Stimulated activated CD4-positive, alpha-beta T cell treated with anti-CD3 and anti-CD28 coated beads, Interleukin-12 subunit alpha, Interleukin-12 subunit beta, amount 100 ng/mL, for 4 hours (primary cell): ENCODE data around the gene TMEM161A.
A peak's percentile ranks its signal among the peaks of the same experiment; 100 is the strongest.
"Not testable (repeated sequence)": the region's sequence is repeated elsewhere in the genome, so short reads cannot be mapped to it uniquely, and the experiment has no call there.

Experiments
- DNase-seq: peaks from one replicate; pipeline ENCODE4 v3.0.0-alpha.2; 2020

Gene TMEM161A

DNA sequence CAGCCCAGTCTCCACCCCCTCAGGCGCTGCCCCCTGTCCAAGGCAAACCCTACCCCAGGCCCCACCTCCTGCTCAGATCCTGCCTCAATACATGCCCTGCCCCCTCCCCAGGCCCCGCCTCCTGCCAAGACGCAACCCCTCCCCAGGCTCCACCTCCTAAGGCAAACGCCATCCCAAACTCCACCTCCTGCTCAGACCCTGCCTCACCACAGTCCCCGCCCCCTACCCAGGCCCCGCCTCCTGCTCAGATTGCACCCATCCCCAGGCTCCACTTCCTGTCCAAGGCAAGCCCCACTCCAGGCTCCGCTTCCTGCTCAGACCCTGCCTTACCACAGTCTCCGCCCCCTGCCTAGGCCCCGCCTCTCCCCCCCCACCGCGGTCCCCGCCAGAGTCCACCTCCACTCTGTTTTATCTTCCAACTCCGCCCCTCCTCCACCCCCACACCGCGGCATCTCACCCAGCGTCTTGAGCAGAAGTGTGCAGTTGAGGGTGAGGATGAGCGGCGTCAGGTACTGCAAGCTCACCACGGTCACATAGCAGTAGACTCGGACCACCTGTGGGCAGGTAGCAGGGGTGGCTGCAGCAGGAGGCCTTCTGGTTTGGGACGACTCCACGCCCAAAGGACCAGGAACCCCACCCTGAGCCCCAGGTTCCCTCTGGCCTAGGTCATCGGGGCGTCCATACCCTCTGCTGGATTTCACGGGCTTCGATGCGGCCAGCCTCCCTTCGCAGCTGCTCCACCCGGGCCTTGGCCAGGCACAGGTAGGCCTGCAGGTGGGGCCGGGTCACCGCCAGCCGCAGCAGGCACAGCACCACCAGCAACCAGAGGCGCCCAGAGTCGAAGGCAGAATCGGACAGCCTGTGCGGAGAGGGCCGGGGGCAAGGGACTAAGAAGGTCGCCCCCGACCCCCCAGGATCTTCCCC lies 17.7 kb downstream of the TMEM161A start:
- DNase-seq = no peak

DNA sequence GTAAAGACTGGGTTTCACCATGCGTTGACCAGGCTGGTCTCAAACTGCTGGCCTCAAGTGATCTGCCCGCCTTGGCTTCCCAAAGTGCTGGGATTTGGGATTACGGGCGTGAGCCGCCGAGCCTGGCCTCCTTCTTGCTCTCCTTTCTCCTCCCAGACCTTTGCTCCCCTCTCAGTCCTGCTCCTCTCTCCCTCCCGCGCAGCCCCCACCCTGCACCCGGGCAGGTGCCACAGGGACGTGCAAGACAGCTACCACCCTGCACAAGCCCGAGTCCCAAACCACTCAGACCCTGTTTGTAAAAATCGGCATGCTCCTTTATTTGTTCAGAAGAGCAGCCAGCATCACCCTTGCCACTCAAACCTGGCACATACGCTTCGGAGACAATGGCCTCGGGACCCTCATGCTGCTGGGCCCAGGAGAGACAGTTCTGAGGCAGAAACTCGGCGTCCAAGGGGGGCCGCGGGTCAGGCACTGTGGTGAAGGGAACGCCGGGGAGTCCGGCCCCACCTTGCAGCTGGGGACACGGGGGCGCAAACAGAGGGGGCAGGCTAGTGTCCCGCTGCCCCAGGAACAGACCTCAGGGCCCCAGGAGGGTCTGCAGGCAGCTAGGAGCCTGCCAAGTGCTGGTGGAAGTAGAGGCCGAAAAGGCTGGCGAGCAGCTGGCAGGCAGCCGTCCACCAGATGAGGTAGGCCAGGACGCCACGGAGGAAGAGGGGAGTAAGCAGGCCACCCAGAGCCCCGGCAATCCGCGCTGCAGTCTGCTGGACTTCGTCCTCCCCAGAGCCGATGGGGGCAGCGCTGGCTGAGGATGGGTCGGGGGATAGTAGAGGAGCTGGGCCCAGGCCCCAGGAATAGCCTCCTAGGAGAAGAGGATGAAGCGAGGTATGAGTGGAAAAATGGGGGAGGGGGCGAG lies 18.7 kb downstream of the TMEM161A start:
- DNase-seq = no peak

DNA sequence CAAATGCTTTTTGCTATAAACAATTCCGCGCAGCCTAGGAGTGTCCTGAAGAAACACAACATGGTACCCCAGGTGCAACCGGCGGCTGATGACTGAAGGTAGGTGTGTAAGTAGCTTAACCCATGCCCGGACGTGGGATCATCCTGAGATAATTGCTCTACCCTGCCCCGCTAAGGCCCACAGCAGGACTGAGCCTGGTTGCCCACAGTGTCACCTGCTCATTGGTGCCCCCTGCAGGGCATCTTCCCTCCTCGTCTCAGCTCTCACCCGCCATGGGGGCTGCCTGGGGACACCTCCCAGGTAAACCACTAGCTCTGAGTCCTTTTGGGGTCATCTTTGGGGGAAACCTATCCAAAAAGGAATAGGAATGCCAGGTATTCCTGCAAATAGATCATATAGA lies 22.3 kb downstream of the TMEM161A start:
- DNase-seq = peak; percentile 49

DNA sequence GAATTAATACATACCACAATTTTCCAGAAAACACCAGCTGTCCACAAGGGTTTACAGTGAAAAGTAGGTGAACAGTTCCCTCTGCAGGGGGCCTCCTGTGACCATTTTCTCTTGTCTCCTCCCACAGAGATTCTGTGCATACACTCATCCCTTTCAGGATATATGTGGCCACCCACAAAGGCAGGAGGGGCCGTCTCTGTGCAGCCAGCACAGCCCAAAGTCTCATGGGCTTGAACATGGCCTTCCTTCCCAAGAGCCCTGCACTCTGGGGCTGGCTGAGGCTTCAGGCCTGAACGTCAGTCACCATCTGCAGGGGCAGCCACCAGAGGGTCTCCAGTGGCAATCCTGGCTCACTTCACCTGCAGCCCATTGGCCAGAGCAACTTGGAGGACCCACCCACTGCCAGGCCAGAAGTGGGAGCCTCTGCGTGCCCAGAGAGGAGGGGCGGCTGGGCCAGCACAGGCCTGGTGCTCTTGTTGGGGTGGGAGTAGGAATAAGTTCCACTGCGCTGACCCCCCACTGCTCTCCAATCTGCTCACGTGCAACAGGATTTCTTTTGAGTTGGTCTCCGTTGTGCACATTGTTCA lies 25.1 kb downstream of the TMEM161A start:
- no peak for DNase-seq

DNA sequence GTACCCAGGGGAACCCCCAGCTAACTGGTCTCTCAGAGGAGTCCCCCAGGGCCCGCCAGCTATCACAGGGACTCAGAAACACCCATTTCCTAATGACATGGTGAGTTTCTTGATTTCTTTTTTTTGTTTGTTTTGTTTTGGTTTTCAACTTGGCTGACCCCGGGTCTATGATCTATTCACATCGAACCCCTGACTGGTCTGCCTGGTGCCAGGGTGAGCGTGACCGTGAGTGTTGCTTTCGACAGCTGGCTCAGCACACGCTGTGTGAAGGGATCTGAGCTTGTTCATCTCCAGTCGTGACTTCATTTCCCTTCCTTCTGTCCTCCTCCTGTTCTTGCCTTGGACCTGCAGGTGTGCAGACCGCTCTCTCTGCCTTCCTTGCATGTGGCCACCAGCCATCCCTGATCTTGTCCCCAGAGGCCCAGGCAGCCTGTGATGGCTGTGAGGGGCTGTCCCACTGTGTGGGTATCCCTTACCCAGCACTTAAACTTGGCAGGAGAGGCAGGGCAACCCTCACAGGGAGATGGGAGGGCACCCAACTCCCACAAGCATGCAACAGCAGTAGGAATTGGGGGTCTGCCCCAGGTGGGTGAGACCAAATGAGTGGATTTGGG lies 26.2 kb downstream of the TMEM161A start:
- no peak for DNase-seq

DNA sequence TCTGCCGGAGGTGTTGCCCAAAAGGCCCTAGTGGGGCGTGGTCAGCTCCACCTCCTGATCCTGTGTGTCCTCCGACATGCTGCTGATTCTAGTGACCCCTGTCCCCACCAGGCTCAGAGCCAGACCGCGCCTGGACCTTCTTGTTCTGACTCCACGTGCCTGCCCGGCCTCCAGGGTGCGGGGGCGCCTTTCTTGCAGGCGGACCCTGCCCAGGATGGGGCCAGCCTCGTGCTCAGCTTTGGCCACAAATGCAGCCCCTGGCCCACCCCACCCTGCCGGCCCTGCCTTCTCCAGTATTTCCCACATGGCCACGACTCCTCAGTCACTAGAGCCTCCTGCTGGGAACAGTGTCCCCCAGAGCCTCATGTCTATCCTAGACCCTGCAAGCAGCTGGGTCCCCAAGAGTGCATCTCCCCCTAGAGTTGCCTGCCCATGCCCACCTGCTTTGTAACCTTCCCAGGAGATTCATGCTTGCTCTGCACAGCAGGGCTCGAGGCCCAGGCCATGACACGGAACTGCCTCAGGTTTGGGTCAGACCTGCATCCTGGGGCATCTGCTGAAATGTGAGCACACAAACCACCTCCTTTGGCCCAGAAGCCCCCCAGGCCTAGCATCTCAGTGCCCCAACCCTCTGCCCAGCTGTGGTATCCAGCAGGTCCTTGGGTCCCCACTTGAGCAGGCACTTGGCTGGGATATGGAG lies 27.0 kb downstream of the TMEM161A start:
- no peak for DNase-seq

DNA sequence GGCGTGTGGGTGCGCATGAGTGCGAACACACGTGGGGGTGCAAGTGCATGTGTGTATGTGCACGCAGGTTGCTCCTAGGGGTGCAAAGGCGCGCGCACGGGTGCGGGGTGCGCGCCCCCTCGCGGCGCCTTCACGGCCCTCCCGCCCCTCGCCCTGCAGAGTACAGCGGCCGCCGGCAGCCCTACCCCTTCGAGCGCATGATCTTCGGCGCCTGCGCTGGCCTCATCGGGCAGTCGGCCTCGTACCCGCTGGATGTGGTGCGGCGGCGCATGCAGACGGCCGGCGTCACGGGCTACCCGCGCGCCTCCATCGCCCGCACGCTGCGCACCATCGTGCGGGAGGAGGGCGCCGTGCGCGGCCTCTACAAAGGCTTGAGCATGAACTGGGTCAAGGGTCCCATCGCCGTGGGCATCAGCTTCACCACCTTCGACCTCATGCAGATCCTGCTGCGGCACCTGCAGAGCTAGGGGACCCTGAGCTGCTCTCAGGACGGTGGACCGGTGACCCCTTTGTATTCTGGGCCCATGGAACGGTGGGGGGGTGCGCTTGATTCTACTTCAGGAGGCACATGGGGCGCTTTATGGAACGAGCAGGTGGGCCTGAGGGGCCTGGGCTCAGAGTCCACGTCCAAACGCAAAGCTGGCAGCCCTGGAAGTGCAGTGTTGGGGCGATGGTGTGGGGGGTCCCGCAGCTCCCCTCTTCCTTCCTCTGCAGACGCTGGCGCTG lies 27.7 kb downstream of the TMEM161A start:
- DNase-seq = peak; percentile 6

DNA sequence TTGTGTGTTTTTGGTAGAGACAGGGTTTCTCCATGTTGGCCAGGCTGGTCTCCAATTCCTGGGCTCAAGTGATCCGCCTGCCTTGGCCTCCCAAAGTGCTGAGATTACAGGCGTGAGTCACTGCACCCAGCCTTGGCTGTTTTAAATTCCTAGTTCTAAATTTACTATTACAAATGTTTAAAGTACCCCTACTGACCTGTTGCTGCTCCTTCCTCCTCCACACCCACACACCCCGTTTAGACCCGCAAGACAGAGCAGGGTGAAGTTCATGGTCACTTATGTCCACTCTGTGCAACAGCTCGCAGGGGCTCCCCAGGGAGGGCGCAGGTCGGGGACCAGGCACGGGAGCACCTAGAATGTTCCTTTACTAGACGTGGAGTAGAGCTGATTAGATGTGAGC lies 28.7 kb downstream of the TMEM161A start:
- no peak for DNase-seq

DNA sequence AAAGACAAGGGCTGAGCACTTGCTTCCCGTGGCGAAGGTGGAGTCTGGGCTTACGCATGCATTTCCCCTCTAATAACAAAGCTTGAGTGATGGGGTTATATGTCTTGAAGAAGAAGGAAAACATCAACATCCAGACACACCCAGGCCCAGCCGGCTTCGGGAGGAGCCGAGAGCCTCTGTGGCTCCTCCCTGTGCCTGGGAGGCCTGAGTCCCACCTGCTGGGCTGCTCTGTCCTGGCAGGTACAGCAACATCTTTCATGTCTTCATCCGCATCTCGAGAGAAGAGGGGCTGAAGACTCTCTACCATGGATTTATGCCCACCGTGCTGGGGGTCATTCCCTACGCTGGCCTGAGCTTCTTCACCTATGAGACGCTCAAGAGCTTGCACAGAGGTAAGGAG lies 30.6 kb downstream of the TMEM161A start:
- DNase-seq = no peak

DNA sequence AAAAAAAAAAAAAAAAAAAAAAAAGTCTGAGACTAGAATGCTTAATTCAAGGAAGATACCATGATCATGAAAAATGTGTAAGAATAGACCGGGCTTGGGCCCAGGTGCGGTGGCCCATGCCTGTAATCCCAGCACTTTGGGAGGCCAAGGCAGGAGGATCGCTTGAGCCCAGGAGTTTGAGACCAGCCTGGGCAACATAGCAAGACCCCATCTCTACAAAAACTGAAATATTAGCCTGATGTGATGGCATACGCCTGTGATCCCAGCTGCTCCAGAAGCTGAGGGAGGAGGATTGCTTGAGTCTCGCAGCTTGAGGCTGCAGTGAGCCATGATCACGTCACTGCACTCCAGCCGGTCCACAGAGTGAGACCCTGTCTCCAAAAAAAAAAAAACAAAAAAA lies 31.3 kb downstream of the TMEM161A start:
- DNase-seq = not testable (repeated sequence)

DNA sequence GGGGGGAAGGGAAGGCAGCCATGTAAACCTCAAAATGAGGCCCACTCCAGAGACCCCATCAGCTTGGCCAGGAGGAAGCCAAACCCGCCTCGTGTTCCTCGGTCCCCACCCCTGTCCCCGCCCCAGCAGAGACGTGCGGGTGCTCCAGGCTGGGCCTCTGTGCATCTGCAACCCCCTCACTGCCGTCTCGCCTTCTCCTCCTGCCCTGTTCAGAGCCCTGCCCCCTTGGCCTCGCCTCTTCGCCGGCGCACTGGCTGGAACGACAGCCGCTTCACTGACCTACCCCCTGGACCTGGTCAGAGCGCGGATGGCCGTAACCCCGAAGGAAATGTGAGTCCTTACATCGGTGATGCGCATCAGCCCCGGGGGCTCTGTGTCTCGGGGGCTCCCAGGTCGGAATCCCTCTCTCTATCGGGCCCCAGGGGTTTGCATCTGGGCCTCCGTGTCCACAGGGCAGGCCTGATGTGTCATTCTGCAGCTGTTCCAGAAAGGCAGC lies 32.2 kb downstream of the TMEM161A start:
- DNase-seq = no peak

DNA sequence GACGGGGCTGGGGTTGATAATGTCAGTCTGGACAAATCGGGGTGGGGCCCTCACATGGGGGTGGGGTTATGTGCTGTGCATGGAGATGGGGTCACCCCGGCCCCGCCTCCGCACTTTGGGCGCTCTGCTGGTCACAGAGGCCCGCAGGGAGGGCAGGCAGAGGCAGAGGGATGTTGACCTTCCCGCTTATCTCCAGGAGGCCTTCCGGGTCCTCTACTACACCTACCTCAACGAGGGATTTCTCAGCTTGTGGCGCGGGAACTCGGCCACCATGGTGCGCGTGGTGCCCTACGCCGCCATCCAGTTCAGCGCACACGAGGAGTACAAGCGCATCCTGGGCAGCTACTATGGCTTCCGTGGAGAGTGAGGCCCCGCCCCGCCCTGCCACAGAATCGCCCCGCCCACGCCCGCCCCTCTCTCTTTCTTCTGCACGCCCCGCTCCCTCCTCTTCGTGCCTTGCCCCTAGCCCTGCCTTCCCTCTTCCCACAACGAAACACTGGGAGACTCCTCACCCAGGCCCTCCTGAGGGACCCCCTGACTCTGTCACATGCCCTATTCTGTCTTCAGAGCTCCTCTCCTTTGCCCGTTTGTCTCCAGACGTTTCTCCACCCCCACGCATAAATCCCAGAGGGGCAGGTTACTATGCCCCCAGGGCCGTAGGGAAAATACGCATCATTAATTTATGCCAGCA lies 32.8 kb downstream of the TMEM161A start:
- no peak for DNase-seq

DNA sequence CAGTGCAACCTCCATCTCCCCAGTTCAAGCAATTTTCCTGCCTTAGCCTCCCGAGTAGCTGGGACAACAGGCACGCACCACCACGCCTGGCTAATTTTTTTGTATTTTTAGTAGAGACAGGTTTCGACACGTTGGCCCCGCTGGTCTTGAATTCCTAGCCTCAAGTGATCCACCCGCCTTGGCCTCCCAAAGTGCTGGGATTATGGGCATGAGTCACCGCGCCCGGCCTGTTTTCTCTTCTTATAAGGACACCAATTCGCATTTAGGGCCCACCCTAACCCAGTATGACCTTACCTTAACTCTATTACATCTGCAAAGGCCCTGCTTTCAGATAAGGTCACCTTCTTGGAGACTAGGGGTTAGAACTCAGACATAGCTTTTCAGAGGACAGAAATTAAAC lies 35.1 kb downstream of the TMEM161A start:
- no peak for DNase-seq

DNA sequence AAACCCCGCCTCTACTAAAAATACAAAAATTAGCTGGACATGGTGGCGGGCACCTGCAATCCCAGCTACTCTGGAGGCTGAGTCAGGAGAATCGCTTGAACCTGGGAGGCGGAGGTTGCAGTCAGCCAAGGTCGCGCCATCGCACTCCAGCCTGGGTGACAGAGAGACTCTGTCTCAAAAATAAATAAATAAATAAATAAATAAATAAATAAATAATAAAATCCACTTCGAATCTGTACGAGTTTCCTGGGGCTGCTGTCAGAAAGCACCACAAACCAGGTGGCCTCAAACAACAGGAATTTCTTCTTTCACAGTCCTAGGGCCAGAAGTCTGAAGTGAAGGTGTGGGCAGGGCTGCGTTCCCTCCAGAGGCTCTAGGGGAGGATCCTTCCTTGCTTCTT lies 35.7 kb downstream of the TMEM161A start:
- not testable (repeated sequence) for DNase-seq

DNA sequence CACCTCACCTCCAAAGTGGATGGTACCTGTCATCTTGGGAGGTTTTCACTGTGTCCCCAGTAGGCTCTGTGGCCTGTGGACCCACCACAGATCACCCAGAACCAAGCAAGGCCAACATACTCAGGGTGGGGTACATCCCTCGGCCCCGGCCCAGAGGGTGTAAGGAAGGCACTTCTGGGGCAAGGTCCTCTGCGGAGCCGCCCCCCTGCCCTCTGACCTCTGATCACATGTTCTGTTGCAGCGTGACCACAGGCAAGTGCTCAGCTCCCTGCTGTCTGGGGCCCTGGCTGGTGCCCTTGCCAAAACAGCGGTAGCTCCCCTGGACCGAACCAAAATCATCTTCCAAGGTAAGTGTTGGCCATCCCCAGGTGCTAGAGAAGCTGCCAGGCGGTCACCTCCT lies 36.7 kb downstream of the TMEM161A start:
- DNase-seq = no peak

DNA sequence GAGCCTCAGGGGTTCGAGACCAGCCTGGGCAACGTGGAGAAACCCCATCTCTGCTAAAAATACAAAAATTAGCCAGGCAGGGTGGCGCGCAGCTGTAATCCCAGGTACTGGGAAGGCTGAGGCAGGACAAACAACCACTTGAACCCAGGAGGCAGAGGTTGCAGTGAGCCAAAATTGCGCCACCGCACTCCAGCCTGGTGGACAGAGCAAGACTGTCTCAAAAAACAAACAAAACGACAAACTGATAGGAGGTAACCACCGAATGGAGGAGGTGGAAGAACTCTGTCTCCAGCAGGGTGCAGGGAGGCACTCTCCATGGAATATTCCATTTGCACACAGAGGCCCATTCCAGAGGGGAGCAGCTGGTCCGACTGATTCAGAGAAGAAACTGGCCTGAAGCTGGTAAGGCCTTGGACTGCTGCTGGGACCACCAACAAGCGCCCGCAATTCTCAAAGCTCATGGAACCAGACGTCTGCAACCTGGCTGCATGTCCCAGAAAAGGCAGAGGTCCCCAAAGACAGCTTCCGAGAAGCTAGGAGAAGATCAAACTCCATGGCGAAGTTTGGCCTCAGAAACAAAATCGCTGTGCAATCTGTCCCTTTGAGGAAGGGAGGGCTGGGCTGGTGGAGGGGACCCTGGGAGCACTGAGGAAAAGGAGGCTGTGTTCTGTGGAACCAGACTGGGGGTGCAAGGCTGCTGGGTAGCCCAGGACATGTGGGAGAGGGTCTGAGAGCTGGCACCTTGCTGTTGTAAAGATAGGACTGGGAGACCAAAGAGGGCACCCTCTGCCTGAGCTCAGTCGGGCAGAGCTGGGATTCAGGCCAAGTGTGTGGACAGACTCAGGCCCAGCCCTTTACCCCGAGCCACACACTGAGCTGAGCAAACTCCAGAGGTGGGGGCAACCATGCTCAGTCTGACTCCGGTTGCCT lies 39.3 kb downstream of the TMEM161A start:
- no peak for DNase-seq

DNA sequence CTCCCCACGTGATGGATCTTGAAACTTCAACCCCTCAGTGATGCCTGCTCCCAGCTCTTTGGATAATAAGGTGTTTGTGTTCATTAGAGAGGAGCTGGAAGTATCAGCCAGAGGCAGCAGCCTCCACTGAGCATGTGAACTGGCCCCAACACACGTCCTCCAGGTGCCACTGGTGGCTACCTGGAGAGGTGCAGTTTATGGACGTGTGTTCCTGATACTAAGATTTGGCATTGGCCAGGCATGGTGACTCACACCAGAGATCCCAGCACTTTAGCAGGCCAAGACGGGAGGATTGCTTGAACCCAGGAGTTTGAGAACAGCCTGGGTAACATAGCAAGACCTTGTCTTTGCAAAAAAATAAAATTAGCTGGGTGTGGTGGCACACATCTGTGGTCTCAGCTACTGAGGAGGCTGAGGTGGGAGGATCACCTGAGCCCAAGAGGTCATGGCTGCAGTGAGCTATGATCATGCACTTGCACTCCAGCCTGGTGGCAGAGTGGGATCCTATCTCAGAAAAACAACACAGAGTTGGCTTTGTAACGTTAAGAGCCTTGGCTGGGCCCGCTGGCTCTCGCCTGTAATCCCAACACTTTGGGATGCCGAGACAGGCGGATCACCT lies 40.1 kb downstream of the TMEM161A start:
- no peak for DNase-seq

DNA sequence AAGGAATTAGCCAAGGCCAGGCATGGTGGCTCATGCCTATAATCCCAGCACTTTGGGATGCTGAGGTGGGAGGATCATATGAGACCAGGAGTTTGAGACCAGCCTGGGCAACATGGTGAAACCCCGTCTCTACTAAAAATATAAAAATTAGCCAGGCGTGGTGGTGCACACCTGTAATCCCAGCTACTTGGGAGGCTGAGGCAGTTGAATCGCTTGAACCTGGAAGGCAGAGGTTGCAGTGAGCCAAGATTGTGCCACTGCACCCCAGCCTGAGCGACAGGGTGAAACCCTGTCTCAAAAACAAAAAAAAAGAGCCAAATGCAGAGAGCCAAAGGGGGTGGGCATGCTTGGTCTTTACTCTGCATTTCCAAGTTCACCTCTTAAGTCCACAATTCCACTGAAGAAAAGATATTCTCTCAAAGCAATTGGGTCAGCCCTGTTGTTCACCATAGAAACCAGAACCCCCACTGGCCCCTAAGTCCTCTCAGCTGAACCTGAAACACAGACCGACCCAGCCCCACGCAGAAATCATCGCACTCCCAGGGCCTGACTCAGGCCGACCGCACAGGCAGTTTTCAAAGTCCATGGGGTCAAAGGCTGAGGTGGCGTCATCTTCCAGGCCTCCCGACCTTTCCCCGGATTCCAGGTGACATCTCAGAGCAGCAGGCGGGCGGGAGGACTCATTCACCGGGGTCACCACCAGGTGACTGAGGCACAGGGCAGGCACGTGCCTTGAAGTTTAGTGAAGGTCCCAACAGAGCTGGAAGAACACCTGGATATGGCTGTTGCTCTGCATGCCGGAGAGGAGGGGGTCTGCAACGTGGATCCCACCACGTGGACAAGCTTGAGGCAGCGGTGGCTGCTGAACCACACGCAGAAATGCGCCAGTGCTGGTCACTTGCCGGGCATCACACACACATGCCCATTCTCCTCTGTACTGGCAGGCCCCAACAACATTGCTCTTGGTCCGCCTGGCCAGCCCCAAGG lies 41.3 kb downstream of the TMEM161A start:
- DNase-seq = no peak
